ENCODE measurements around the gene KLK8. TPM values are rescaled to one million over a fixed set of nuclear protein-coding genes. Genes with fewer than 3 reads are reported as not detected.

Gene KLK8
- total and polyA plus RNA-seq, 2 experiments from 2014 or later = 4.9 to 14.6 TPM

DNA sequence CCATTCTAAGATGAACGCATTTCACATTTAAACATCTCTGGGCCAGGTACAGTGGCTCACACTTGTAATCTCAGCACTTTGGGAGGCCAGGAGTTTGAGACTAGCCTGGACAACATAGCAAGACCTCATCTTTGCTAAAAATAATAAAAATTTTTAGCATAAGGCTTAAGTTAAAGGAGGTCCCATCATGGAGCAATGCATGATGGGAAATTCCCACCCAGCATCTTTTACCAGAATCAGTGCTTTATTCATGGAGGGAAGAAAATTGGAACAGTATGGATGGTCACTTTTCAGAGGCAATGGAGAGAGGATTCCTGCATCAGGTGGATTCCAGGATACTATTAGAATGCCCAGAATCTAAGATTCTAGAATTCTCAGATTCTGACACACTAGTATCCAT is 3.8 kb upstream of the KLK8 start:
- Histone ChIP-seq H3K27ac (ENCODE audit: low read depth) (no peak overlapping the region), H2AFZ (no peak overlapping the region), H3K9me2 (ENCODE audit: insufficient read depth) (no peaks in the 10 kb centered on the region), H3K4me3 (no peak overlapping the region), H3K79me2 (replicated peaks; ENCODE audit: insufficient read depth) (no peaks in the 10 kb centered on the region), H3K4me2 (no peak overlapping the region), H4K20me1 (replicated peaks; ENCODE audit: insufficient read depth) (no peaks in the 10 kb centered on the region), H3K27me3 (ENCODE audit: insufficient read depth) (no peaks in the 10 kb centered on the region), H3F3A (replicated peaks; ENCODE audit: low read depth) (no peaks in the 10 kb centered on the region), H3K4me1 (ENCODE audit: insufficient read depth) (peaks cover 17% of the 10 kb centered on the region), H3K36me3 (ENCODE audit: insufficient read depth) (no peaks in the 10 kb centered on the region)
- no peak for ATAC-seq
- TF ChIP-seq JUNB (IDR thresholded peaks at IDR 0.05; ENCODE audit: unreplicated experiment) = no peak
- TF ChIP-seq CTCF (conservative IDR thresholded peaks at IDR 0.05; ENCODE audit: low read depth in 2 of 2) = no peak
- no peak for TF ChIP-seq CREB1 (CRISPR knock-in tag; IDR thresholded peaks at IDR 0.05; ENCODE audit: low read depth)
- TF ChIP-seq STAT1 (IDR thresholded peaks at IDR 0.05; ENCODE audit: unreplicated experiment) = no peak
- no peak for TF ChIP-seq EZH2 (IDR thresholded peaks at IDR 0.05; ENCODE audit: low read depth, unreplicated experiment)
- no peak for TF ChIP-seq NANOG (IDR thresholded peaks at IDR 0.05; ENCODE audit: borderline replicate concordance)
- TF ChIP-seq POLR2AphosphoS5 (IDR thresholded peaks at IDR 0.05; ENCODE audit: low read depth) = no peak
- TF ChIP-seq ZNF331 (CRISPR knock-in tag; IDR thresholded peaks at IDR 0.05; ENCODE audit: low read depth) = no peak
- TF ChIP-seq REST (IDR thresholded peaks at IDR 0.05; ENCODE audit: unreplicated experiment) = no peak
- TF ChIP-seq, protein P1, sequence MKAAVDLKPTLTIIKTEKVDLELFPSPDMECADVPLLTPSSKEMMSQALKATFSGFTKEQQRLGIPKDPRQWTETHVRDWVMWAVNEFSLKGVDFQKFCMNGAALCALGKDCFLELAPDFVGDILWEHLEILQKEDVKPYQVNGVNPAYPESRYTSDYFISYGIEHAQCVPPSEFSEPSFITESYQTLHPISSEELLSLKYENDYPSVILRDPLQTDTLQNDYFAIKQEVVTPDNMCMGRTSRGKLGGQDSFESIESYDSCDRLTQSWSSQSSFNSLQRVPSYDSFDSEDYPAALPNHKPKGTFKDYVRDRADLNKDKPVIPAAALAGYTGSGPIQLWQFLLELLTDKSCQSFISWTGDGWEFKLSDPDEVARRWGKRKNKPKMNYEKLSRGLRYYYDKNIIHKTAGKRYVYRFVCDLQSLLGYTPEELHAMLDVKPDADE (IDR thresholded peaks at IDR 0.05) = no peak
- TF ChIP-seq EZH2phosphoT487 (IDR thresholded peaks at IDR 0.05; ENCODE audit: unreplicated experiment) = no peak
- TF ChIP-seq ZNF114 (CRISPR knock-in tag; IDR thresholded peaks at IDR 0.05) = no peak
- TF ChIP-seq, protein P2, sequence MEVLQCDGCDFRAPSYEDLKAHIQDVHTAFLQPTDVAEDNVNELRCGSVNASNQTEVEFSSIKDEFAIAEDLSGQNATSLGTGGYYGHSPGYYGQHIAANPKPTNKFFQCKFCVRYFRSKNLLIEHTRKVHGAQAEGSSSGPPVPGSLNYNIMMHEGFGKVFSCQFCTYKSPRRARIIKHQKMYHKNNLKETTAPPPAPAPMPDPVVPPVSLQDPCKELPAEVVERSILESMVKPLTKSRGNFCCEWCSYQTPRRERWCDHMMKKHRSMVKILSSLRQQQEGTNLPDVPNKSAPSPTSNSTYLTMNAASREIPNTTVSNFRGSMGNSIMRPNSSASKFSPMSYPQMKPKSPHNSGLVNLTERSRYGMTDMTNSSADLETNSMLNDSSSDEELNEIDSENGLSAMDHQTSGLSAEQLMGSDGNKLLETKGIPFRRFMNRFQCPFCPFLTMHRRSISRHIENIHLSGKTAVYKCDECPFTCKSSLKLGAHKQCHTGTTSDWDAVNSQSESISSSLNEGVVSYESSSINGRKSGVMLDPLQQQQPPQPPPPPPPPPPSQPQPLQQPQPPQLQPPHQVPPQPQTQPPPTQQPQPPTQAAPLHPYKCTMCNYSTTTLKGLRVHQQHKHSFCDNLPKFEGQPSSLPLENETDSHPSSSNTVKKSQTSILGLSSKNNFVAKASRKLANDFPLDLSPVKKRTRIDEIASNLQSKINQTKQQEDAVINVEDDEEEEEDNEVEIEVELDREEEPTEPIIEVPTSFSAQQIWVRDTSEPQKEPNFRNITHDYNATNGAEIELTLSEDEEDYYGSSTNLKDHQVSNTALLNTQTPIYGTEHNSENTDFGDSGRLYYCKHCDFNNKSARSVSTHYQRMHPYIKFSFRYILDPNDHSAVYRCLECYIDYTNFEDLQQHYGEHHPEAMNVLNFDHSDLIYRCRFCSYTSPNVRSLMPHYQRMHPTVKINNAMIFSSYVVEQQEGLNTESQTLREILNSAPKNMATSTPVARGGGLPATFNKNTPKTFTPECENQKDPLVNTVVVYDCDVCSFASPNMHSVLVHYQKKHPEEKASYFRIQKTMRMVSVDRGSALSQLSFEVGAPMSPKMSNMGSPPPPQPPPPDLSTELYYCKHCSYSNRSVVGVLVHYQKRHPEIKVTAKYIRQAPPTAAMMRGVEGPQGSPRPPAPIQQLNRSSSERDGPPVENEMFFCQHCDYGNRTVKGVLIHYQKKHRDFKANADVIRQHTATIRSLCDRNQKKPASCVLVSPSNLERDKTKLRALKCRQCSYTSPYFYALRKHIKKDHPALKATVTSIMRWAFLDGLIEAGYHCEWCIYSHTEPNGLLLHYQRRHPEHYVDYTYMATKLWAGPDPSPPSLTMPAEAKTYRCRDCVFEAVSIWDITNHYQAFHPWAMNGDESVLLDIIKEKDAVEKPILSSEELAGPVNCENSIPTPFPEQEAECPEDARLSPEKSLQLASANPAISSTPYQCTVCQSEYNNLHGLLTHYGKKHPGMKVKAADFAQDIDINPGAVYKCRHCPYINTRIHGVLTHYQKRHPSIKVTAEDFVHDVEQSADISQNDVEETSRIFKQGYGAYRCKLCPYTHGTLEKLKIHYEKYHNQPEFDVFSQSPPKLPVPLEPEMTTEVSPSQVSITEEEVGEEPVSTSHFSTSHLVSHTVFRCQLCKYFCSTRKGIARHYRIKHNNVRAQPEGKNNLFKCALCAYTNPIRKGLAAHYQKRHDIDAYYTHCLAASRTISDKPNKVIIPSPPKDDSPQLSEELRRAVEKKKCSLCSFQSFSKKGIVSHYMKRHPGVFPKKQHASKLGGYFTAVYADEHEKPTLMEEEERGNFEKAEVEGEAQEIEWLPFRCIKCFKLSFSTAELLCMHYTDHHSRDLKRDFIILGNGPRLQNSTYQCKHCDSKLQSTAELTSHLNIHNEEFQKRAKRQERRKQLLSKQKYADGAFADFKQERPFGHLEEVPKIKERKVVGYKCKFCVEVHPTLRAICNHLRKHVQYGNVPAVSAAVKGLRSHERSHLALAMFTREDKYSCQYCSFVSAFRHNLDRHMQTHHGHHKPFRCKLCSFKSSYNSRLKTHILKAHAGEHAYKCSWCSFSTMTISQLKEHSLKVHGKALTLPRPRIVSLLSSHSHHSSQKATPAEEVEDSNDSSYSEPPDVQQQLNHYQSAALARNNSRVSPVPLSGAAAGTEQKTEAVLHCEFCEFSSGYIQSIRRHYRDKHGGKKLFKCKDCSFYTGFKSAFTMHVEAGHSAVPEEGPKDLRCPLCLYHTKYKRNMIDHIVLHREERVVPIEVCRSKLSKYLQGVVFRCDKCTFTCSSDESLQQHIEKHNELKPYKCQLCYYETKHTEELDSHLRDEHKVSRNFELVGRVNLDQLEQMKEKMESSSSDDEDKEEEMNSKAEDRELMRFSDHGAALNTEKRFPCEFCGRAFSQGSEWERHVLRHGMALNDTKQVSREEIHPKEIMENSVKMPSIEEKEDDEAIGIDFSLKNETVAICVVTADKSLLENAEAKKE (CRISPR knock-in tag; IDR thresholded peaks at IDR 0.05) = no peak
- no peak overlapping the region for H3K27ac Mint-ChIP-seq
- H3K4me1 Mint-ChIP-seq = peaks cover 19% of the 10 kb centered on the region
- no peaks in the 10 kb centered on the region for H3K9me3 Mint-ChIP-seq
- H3K27me3 Mint-ChIP-seq (ENCODE audit: insufficient read depth, low read depth, poor library complexity) = peaks cover 22% of the 10 kb centered on the region
- H3K36me3 Mint-ChIP-seq (ENCODE audit: low read depth) = no peaks in the 10 kb centered on the region
- H3K4me3 Mint-ChIP-seq = no peak overlapping the region
- no peak for DNase-seq (ENCODE audit: low spot score)

Data from GM23338 (cell line).